Myometrial cell (primary cell): ENCODE data around the gene CPXCR1. TPM values are rescaled to one million over a fixed set of nuclear protein-coding genes. Genes with fewer than 3 reads are reported as not detected.

ENCODE experiments used
- total RNA-seq: library from RNA; depleted of rRNA; stranded (reverse); fragments of >200 nt; gene quantifications from 2 replicates; pipeline ENCODE4 v1.2.3, GENCODE V29; 2015

Gene CPXCR1
- not detected in 2 replicates for total RNA-seq

DNA sequence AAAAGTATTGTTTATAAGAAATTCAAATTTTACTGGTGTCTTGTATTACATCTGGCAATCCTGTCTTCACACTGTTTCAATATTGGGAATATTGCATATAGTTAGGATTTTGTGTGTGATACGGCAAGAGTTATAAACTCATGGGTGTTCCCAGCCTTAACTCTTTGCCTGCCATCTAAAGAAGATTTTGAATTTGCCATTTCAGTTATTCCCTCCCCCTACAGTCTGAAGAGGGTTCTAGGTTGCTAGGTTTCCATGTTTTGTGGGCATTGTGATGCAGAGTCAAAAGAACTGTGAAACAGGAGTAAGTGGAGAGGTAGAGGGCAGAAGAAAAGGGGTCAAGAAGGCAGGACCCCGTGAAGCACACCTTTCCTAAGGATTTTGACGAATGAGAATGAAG, at the start of gene CPXCR1:
Gene CPXCR1, plus strand, starts transcription at position 301 of the 400 bp plus-strand sequence. CDS start 6,190 bp downstream, outside the sequence.

